Fibroblast of pulmonary artery (primary cell): ENCODE results near the gene TUBGCP4.

Source experiments
- DNase-seq: peaks from one replicate; pipeline ENCODE4 v3.0.0-alpha.2; 2010; ENCODE audit warnings: low read depth
- H3K4me3 ChIP-seq: replicated peaks from 2 replicates; pipeline ENCODE4 v1.5.1; 2011; ENCODE audit warnings: low read depth, mild to moderate bottlenecking, control low read depth, low read length, moderate library complexity
- TF ChIP-seq, protein P1 (sequence below): IDR thresholded peaks from 2 replicates; pipeline ENCODE4 v1.5.1; 2011; ENCODE audit warnings: mild to moderate bottlenecking, control low read depth, low read length, inconsistent platforms; ENCODE audit errors: missing control alignments

TUBGCP4 gene

DNA sequence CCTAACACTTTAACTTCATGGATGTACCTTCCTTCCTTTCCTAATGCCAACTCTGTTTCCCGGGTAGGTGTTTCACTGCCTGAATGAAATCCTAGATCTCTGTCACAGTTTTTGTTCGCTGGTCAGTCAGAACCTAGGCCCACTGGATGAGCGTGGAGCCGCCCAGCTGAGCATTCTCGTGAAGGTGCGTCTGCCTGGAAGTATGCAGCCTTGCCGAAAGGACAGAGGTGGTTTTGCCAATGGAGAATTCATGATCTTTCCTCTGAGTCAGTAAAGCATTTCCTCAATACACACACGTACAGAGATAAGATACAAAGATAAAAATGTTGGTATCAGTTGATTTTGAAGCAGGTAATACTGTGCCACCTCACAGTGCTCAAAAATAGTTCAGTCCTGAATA, 32.7 kb downstream of the TUBGCP4 start:
- TF ChIP-seq, protein P1, sequence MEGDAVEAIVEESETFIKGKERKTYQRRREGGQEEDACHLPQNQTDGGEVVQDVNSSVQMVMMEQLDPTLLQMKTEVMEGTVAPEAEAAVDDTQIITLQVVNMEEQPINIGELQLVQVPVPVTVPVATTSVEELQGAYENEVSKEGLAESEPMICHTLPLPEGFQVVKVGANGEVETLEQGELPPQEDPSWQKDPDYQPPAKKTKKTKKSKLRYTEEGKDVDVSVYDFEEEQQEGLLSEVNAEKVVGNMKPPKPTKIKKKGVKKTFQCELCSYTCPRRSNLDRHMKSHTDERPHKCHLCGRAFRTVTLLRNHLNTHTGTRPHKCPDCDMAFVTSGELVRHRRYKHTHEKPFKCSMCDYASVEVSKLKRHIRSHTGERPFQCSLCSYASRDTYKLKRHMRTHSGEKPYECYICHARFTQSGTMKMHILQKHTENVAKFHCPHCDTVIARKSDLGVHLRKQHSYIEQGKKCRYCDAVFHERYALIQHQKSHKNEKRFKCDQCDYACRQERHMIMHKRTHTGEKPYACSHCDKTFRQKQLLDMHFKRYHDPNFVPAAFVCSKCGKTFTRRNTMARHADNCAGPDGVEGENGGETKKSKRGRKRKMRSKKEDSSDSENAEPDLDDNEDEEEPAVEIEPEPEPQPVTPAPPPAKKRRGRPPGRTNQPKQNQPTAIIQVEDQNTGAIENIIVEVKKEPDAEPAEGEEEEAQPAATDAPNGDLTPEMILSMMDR, result no peak
- DNase-seq, result no peak
- no peak overlapping the region for H3K4me3 ChIP-seq

DNA sequence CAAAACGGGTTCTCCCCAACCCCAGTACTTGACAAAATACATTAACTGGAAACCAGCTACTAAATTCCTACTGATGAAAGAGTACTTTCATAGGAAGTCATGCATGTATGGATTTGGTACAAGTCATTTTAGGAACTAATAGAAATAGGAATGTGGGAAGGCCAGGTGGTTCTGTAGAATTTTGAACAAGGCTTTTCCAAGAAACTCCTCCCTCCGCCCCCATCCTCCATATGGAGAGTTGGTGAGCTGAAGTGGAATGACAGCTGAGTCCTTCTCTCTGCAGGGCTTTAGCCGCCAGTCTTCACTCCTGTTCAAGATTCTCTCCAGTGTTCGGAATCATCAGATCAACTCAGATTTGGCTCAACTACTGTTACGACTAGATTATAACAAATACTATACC, 33.2 kb downstream of the TUBGCP4 start:
- no peak overlapping the region for H3K4me3 ChIP-seq
- TF ChIP-seq, protein P1, result no peak
- DNase-seq, result no peak

DNA sequence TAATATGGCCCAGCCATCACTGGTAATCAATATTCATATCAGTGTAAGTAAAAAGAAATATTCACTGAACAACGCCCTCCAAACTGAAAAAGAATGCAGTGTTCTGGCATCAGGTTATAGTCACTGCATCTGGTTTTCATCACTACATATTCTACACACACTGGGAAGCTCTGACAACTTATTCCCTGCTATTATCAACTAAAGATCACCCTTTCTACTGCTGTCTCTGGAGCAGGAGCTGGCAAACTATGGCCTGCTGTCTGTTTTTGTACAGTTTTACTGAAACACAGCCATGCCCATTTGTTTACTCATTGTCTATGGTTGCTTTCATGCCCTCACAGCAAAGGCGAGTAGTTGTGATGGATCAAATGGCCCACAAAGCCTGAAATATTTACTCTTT, 35.3 kb downstream of the TUBGCP4 start:
- TF ChIP-seq, protein P1, result no peak
- H3K4me3 ChIP-seq, result no peak overlapping the region
- no peak for DNase-seq

DNA sequence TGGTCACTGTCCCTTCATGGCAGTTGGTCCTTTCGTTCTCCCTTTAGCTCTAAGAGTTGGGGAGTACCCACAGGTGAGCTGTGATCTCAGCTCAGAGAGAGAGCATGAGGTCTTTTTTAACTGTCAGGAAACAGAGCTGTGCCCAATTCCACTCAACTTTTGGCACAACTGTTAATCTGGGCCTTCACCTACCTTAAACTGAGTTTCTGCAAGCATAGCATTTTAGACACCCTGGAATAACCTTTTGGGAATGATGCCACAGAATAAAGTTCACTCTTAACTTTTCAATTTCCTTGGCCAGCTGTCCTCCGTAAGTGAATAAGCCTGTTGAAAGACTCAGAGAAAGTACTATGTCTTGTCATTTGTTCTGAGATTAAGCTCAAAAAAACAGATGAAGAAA, 35.9 kb downstream of the TUBGCP4 start:
- no peak for DNase-seq
- TF ChIP-seq, protein P1, result no peak
- H3K4me3 ChIP-seq, result no peak overlapping the region

DNA sequence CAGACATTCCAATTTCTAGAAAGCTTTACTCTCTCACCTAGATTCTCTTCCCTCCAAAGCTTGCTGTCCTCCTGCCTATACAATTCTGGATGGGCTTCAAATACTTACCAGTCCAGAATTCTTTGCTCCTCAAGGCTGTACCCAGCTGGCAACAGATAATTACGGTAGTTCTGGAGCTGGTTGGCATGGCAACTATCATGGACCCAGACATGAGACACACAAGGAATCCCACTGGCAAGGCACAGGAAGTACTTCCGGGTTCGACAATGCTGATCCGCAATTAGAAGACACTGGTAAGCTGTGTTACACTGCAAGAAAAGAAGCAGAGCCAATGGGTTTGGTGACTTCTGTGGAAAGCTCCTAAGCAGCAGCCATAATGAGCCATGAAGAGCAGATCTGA, 37.9 kb downstream of the TUBGCP4 start:
- TF ChIP-seq, protein P1, result no peak
- DNase-seq, result peak; percentile 17
- H3K4me3 ChIP-seq, result no peak overlapping the region

DNA sequence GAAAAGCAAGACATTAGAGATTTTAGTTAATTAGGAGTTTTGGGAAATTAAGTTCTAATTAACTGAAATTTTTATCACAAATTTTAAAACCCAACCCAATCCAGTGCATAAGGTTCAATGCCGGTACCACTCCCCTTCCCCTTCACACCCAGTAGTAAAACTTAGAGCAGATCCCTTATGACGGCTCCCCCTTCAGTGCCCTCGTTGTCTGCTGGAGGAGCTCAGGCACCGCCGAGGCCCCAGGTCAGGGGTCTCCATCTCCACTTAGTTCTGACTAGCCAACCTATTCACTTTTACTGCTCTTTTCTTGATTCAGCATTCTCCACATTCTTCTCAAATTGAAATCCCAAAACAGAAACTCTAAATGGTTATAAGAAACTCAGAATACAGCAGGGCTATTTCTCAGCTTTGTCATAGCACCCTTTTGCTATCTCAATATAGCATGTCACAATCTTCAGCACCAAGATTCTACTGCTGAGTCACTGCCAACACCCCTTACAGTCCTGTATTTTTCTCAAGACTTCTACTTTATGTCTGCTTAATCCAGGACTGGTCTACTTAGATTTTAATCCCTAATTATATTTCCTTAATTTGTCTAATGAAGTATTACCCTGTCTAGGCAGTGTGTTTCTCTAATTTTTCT, 39.8 kb downstream of the TUBGCP4 start:
- peak; percentile 70 for DNase-seq
- TF ChIP-seq, protein P1, result no peak
- no peak overlapping the region for H3K4me3 ChIP-seq

DNA sequence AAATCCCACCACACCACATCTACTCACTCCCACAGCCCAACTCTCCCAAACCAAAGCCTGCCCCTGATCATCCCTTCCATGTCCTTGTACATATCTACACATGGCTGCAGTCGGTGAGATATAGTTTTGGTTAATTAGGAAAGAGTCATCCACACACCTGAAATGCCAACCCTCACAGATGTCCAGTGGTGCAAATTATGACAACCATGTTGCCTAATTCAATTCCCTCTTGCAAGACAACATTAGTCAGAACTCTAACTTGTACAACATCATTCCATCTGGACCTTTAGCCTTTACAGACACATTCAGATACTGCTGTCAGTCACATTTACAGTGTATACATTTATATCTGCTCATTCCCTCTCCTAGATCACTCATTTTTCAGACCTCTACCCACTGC, 41.2 kb downstream of the TUBGCP4 start:
- no peak for DNase-seq
- TF ChIP-seq, protein P1, result no peak
- H3K4me3 ChIP-seq, result no peak overlapping the region
